Ureter (tissue), 1 donor: ENCODE data around the gene ZNF750. TPM values are rescaled to one million over a fixed set of nuclear protein-coding genes. Genes with fewer than 3 reads are reported as not detected.

Experiments
- DNase-seq: peaks from one replicate; pipeline ENCODE4 v3.0.0-alpha.2; 2020; ENCODE audit warnings: low spot score
- total RNA-seq: library from RNA; stranded (reverse); gene quantifications from one replicate; pipeline ENCODE4 v1.2.4, GENCODE V29; 2023
- donor health status: DM: yes; HTN: yes; CAD: no.

ZNF750 gene
- total RNA-seq, 1 donor from 2014 or later: 19.3 TPM

DNA sequence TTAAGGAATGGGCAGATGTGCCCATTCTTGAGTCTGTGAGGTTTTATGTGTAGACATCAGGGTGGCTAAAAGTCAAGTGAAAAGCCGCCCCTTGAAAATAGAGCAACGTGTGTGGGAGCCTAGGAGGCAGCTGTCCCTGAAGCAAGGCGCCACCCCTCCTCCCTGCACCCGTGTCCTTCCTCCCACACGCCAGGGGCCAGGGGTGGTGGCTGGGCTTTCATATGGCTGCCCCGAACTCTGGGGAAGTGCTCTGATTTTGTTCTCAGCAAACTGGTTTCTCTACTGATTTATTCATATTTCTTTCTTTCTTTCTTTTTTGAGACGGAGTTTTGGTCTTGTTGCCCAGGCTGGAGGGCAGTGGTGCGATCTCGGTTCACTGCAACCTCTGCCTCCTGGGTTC lies 4.7 kb downstream of the ZNF750 start:
- no peak for DNase-seq

GRCh38 chr17:82832881-82833475 lies 6.8 kb downstream of the ZNF750 start:
- no peak for DNase-seq

- no peak for DNase-seq
Measured at GRCh38 chr17:82832411-82832810, 7.4 kb downstream of the ZNF750 start.

- DNase-seq: no peak
Measured at GRCh38 chr17:82831818-82832200, 8.0 kb downstream of the ZNF750 start.

DNA sequence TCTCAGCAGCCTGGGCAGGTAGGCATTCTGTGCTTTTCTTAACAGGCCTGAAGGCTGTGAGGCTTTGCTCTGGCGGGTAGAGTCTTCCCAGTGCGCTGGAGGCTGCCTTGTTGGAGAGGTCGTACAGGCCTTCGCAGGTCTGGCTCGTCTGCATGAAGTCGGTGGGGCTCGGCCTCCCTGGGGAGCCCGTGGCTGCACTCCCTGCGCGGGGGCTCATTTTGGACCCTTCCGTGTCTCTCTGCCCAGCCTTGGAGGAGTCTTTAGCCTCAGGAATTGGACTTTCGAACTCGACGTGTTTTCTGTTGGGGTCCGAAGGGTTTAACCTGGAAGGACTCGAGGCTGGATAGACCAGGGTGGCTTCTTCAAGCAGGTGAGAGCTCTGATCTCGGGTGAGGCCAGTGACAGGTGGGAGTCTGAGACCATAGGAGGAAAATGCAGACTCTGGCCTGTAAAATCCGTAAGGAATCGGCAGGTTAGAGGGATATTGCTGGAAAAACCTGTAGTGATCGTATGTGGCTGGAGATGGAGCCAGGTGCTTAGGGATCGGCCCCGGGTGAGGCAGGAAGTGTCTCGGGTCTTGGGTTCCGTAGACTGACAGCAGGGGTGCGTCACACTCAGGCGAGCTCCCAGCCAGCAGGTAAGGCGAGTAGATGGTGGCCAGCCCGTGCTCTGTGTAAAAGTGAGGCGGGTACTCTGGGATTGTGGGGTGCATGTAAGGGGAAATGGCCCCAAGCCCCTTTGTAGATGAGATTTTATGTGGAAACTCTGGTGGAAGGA lies 8.6 kb downstream of the ZNF750 start:
- DNase-seq: no peak

GRCh38 chr17:82830249-82830661 lies 9.6 kb downstream of the ZNF750 start:
- DNase-seq: no peak

GRCh38 chr17:82828875-82829487 lies 10.8 kb downstream of the ZNF750 start:
- DNase-seq: no peak

GRCh38 chr17:82826956-82827355 lies 12.9 kb downstream of the ZNF750 start:
- DNase-seq: no peak

DNA sequence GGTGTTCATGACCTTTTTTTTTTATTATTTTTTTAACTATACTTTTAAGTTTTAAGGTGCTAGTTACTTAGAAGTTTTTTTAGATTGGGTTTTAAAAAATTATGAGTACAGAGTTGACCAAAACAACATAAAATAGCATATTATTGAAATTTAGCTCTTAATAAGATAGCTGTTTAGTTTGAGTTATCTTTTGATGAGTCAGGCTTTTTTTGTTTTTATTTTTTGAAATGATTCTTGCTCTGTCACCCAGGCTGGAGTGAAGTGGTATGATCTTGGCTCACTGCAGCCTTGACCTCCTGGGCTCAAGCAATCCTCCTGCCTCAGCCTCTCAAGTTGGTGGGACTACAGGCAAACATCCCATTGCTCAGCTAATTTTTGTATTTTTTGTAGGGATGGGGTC lies 13.6 kb downstream of the ZNF750 start:
- DNase-seq: no peak

DNA sequence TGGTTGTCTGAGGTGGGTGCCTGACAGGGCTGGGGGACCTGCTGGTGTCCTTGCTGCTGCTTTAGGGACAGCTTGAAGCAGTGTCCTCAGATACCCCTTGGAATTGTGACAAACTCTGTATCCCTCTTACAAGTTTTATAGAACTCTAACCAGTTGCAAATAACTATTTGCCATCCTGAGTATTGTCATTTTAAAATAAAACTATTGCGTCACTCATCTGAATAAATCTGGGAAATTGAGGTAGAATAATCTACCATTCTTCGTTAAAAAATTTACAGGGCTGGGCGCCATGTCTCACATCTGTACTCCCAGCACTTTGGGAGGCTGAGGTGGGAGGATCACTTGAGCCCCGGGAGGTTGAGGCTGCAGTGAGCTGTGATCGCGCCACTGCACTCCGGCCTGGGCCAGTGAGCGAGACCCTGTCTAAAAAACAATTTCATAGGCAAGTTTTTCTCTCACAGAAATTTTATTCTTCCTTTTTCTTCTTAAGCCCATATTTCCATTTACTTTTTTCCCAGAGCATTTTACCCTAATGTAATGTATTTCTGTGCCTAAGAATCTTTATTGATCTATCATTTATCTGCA lies 14.2 kb downstream of the ZNF750 start:
- DNase-seq: no peak

DNA sequence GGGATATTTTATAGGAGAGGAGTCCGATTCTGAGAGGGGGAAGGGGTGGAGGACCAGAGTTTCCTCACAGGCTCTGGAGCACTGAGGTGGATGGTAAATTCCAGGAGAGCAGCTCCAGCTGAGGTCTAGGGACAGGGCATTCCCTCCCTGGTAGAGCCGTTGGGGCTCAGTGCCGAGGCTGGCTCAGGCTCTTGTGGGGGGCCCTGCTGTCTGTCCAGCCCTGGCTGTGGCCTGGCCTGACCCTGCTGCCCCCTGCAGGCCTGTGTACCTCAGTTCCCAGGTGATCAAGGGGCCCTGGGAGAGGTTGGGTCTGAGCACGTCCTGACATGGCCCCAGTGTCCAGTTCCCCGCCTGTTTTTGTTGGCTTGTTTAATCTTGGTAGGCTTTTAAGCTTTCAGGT lies 16.8 kb downstream of the ZNF750 start:
- no peak for DNase-seq

GRCh38 chr17:82822281-82822680 lies 17.5 kb downstream of the ZNF750 start:
- no peak for DNase-seq

DNA sequence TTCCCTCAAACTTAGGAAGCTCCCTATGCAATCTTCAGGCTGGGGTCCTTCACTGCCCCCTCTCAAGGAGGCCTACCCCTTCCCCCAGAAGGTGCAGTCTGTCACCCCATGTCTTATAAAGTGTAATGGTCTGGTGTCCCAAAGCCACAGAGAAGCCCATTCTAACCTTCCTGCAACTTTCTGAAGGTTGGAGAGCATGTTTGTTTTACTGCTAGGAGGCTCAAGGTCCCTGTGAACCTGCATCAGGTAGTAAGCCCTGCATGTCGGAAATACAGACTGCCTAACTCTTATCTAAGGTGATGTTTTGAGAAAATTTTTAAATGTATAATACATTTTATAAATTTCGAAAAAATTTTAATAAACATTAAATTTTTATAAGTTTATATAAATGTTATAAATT lies 18.3 kb downstream of the ZNF750 start:
- no peak for DNase-seq

- no peak for DNase-seq
Measured at GRCh38 chr17:82820278-82821251, 19.3 kb downstream of the ZNF750 start.

DNA sequence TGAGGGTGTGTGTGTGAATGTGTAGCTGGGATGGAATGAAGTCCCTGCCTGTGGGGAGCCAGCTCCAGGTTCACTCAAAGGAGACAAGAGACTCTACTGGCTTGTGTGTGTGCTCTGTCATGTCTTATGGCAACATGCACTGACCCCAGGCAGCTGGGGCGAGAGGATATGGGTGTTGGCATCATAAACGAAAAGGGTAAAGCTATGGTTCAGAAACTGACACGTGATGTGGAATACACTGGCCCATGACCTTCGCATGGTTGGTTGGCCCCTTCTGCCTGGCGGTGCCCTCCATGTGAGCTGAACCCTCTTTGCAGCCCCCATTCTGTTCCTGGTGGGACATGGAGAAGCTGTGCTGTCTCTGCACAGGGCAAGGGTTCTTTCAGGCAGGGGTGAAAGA lies 21.9 kb downstream of the ZNF750 start:
- DNase-seq: no peak

DNA sequence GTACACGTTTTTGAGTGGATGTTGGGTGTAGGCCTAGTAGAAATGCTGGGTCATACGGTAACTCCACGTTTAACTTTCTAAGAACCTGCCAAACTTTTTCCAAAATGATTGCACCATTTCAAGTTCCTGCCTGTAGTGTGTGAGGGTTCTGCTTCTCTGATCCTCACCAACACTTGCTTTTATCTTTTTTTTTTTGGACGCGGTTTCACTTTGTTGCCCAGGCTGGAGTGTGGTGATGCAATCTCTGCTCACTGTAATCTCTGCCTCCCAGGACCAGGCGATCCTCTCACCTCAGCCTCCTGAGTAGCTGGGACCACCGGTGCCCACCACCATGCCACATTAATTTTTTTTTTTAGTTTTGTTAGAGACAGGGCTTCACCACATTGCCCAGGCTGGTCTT lies 23.5 kb downstream of the ZNF750 start:
- no peak for DNase-seq

DNA sequence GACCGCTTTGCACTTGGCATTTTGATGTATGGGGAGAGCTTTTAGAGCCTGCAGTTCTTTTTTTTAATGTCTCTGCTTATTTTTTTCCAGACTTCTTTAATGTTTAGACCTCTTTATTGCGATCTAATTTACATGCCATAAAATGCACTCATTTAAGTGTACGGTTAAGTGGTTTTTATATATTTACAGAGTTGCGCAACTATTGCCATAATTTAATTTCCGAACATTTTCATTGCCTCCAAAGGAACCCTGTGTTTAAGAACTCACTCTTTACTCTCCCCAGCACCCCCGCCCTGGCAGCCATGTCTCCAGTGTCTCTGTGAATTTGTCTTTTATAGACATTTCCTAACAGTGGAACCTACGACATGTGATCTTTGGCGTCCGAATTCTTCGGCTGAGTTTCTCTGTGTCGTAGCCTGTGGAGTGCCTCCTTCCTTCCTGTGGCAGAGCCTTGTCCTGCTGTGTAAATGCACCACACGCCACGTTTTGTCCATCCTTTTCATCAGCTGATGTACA lies 24.0 kb downstream of the ZNF750 start:
- DNase-seq: no peak

DNA sequence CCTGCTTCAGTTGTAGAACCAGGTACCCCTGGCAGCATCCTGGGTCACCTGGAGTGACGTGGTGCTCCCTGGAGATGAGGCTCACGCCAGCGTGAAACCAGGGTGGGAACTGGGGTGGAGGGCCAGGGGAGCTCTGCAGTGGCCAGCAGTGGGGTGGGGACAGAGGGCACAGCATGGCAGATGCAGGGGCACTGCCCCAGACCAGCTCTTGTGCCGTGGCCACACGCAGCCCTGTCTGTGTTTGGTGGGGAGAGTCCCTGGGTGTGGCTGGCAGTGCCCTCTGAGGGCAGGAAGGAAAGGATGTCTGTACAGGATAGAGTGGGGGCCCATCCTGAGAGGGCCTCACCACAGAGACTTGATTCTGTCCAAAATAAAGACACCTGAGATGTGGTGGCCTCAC lies 24.5 kb downstream of the ZNF750 start:
- DNase-seq: no peak

GRCh38 chr17:82814834-82815233 lies 25.0 kb downstream of the ZNF750 start:
- no peak for DNase-seq

DNA sequence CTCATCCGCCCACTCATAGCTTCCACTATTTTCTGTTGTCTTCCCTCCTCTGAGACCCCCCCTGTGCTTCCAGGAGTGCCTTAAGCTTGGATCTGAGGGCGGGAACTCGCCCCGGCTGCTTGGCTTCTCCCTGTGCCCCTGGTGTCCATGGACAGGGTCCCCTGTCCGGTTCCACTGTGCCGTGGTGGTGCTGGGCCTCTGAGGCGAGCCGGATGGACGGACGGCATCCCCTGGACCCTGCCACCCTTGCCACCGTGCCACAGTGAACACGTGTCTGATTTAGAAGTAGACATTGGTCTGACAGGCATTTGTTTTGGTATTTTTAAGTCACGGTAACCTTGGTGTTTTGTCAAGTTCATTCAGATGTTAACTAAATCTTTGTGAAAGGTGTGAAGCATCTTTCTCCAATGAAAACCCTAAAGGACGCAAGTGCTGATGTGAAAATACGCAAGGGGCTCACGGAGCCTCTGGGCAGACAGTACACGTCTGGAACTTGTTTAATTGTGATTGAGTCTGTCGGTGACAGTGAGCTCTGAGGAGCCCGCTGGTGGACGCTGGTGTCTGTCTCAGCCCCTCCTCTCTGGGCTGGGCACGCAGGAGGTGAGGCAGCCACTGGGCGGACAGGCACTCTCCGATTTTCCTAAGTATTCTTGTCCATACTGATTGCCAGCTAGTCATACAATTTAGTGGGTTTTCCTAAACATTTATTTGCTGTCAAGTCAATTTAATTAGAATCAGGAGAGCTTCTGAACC lies 26.3 kb downstream of the ZNF750 start:
- DNase-seq: no peak

DNA sequence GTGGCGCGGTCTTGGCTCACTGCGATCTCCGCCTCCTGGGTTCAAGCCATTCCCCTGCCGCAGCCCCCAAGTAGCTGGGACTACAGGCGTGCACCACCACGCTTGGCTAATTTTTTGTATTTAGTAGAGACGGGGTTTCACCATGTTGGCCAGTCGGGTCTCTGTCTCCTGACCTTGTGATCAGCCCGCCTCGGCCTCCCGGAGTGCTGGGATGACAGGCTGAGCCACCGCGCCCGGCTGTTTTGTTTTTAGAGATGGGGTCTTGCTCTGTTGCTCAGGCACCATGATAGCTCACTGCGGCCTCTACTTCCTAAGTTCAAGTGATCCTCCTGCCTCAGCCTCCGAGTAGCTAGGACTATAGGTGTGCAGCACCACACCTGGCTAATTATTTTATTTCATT lies 27.2 kb downstream of the ZNF750 start:
- DNase-seq: no peak
